T-helper 17 cell (primary cell): ENCODE measurements around the gene AKAP8. TPM values are rescaled to one million over a fixed set of nuclear protein-coding genes. Genes with fewer than 3 reads are reported as not detected.
A peak's percentile ranks its signal among the peaks of the same experiment; 100 is the strongest.
"Not testable (repeated sequence)": the region's sequence is repeated elsewhere in the genome, so short reads cannot be mapped to it uniquely, and the experiment has no call there.

ENCODE experiments used
- ATAC-seq: fragments of 150-1000 bp; cut with Tn5 transposase; 2 replicates; pipeline ENCODE4 v1.10.0; 2021; ENCODE audit warnings: mild to moderate bottlenecking, moderate library complexity
- DNase-seq, 3 donors: peaks; one replicate each; pipeline versions ENCODE4 v3.0.0 to v3.0.0-alpha.2; 2020 to 2021
- H3K9me3 ChIP-seq: one replicate; pipeline ENCODE4 v1.7.0; 2013; ENCODE audit warnings: low read length, mild to moderate bottlenecking; ENCODE audit not compliant: control insufficient read depth, poor library complexity, severe bottlenecking
- H3K27ac Mint-ChIP-seq: one replicate; pipeline ENCODE4 v1.8.0; 2022; ENCODE audit warnings: mild to moderate bottlenecking, moderate library complexity, mixed read lengths
- H3K27me3 Mint-ChIP-seq: one replicate; pipeline ENCODE4 v1.8.0; 2022; ENCODE audit warnings: mixed read lengths
- H3K36me3 Mint-ChIP-seq: one replicate; pipeline ENCODE4 v1.8.0; 2022; ENCODE audit warnings: low read depth, mixed read lengths
- H3K4me1 Mint-ChIP-seq: one replicate; pipeline ENCODE4 v1.8.0; 2022; ENCODE audit warnings: mild to moderate bottlenecking, mixed read lengths
- H3K4me3 Mint-ChIP-seq: one replicate; pipeline ENCODE4 v1.8.0; 2022; ENCODE audit warnings: mild to moderate bottlenecking, moderate library complexity, mixed read lengths
- total RNA-seq, 4 donors: library from RNA in 2 of 4; stranded (reverse) in 2 of 4; gene quantifications; one replicate each; pipeline ENCODE4 v1.2.3 and lab custom pipeline; 2022 to 2026

Gene AKAP8
- total RNA-seq, 2 donors from 2014 or later = 87.6 to 90.2 TPM

DNA sequence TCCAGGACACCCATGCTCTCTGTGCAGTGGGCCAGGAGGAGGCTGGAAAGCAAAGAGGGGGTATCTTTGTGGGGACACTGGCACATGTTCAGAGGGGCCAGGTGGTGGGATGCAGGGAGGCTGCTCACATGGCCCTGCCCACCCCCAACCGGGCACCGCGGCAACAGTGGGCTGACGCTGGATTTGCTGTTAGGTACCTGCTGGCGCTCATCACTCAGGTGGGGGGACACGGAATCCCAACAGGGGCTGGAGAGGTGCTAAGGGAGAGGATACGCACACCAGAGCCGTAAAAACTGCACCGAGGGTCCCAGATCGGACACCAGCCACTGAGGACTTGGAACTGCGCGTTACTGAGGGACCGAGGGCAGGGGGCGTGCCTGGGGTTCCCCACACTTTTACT lies 20.0 kb upstream of the AKAP8 start:
- peaks cover 6% of the 10 kb centered on the region for H3K36me3 Mint-ChIP-seq
- no peak overlapping the region for H3K4me3 Mint-ChIP-seq
- H3K27me3 Mint-ChIP-seq = no peaks in the 10 kb centered on the region
- DNase-seq (no peak), ATAC-seq (no peak)
- peak overlapping the region; percentile 9 for H3K27ac Mint-ChIP-seq
- no peaks in the 10 kb centered on the region for H3K9me3 ChIP-seq
- H3K4me1 Mint-ChIP-seq = peaks cover 16% of the 10 kb centered on the region

DNA sequence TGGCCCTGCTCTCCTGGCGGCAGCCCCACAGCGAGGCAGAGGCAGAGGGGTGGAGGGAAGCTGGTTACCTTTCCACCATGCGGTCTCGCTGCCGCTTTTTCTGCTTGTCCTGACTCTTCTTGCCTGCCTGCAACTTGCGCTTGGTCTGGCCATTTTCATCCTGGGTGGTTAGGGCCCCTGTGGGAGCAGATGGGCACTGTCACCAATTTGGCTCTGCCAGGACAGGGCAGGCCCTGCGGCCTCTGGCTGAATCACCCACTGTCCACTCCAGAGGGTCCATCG lies 19.6 kb upstream of the AKAP8 start:
- Mint-ChIP-seq H3K4me3 (no peak overlapping the region), H3K27ac (no peak overlapping the region), H3K27me3 (no peaks in the 10 kb centered on the region), H3K36me3 (peaks cover 5% of the 10 kb centered on the region), H3K4me1 (peaks cover 13% of the 10 kb centered on the region)
- ATAC-seq (no peak), DNase-seq (no peak)
- no peaks in the 10 kb centered on the region for H3K9me3 ChIP-seq

DNA sequence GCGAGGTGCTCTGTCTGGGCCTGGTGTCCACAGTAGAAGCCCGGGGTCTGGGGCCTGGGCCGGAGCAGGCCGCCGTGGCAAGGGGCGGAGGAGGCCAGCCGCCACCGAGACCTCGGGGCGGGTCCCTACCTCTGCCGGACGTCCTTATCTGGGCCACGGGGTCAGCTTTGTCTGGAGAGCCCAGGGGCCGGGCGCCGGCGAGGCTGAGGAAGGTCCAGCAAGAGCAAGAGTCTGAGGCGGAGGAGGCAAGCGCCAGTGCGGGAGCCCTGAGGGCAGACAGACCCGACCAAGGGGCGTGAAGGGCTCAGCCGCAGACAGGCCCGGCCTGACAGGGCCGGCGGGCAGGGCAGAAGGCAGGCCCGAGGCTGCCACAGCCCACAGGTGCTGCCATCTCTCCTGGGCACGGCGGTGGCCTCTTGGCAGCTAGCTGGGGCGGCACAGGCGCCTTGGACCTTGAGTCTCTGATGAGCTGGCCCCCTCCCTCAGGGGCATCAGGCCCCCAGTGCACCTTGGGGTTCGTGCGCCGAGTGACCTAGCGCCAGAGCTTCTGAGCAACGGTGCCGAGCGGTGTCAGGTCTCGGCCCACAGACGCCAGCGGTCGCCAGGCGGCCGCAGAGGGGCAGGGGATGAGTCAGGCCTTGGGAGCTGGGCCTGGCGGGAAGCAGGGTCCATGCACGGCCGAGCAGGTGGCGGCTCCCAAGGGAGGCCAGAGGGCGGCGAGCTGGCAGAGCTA lies 19.1 kb upstream of the AKAP8 start:
- Mint-ChIP-seq H3K4me3 (no peak overlapping the region), H3K36me3 (peaks cover 8% of the 10 kb centered on the region), H3K27ac (no peak overlapping the region), H3K4me1 (peaks cover 14% of the 10 kb centered on the region), H3K27me3 (no peaks in the 10 kb centered on the region)
- no peaks in the 10 kb centered on the region for H3K9me3 ChIP-seq
- no peak for DNase-seq
- no peak for ATAC-seq

DNA sequence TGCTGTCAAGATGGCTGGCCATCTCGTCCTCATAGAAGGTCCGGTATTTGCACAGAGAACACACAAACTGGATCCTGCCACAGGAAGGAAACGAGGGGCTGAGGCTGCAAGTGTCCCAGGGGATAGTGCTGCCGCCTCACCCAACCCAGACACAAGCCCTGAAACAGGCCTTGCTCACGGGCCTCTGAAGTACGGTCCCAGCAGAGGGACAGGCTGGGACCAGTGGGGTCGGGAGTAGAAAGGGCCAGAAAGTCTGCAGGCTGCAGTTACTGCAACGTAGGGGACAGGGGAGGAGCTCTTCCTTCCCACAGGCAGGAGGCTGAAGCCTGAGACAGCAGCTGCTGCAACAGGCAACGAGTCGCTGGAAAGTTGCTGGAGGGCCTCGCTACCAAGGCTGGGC lies 18.2 kb upstream of the AKAP8 start:
- H3K27me3 Mint-ChIP-seq = no peaks in the 10 kb centered on the region
- H3K4me1 Mint-ChIP-seq = peaks cover 14% of the 10 kb centered on the region
- H3K27ac Mint-ChIP-seq = no peak overlapping the region
- no peak overlapping the region for H3K4me3 Mint-ChIP-seq
- H3K9me3 ChIP-seq = no peaks in the 10 kb centered on the region
- ATAC-seq (no peak), DNase-seq (no peak)
- H3K36me3 Mint-ChIP-seq = peaks cover 8% of the 10 kb centered on the region

DNA sequence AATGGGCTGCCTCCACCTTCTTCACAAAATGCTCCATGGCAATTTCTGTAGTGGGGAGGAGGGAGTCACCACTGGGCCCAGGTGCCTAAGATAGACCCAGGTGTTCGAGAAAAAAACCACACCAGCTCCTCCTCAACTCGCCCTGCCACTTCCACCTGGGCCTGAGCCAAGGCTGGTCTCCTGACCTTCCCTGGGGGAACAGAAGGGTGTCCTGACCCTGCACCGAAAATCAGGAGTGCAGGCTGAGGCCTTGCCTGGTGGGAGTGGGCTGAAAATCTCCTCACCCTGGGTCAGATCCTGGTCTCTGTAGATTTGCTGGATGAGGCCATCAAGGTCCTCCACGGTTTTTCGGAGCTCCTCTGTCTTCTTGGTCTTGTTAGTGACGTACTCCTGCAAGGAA lies 17.6 kb upstream of the AKAP8 start:
- H3K4me3 Mint-ChIP-seq = peak overlapping the region; percentile 36
- no peak overlapping the region for H3K27ac Mint-ChIP-seq
- H3K27me3 Mint-ChIP-seq = no peaks in the 10 kb centered on the region
- peaks cover 14% of the 10 kb centered on the region for H3K4me1 Mint-ChIP-seq
- no peak for ATAC-seq
- peaks cover 8% of the 10 kb centered on the region for H3K36me3 Mint-ChIP-seq
- H3K9me3 ChIP-seq = no peaks in the 10 kb centered on the region
- no peak for DNase-seq

DNA sequence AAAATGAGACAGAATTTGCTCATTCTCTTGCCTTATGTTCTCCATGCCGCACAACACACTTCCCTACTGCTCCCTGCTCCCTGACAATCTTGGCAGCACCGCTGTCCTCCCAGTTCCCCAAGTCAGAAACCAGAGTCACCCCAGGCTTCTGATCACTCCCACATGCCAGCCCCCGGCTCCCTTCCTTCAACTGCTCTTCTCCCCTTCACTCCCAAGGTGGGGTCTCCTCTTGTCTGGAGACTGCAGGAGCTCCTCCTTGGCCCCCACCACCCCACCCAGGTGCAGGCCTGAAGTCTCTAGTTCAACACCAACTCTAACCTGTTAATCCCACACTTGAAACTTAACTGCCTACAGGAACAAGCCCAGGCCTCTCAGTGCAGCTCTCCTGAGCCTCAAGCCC lies 16.8 kb upstream of the AKAP8 start:
- H3K4me1 Mint-ChIP-seq = peaks cover 14% of the 10 kb centered on the region
- no peaks in the 10 kb centered on the region for H3K27me3 Mint-ChIP-seq
- H3K36me3 Mint-ChIP-seq = peaks cover 8% of the 10 kb centered on the region
- no peak overlapping the region for H3K4me3 Mint-ChIP-seq
- DNase-seq = no peak
- no peak for ATAC-seq
- no peaks in the 10 kb centered on the region for H3K9me3 ChIP-seq
- no peak overlapping the region for H3K27ac Mint-ChIP-seq

DNA sequence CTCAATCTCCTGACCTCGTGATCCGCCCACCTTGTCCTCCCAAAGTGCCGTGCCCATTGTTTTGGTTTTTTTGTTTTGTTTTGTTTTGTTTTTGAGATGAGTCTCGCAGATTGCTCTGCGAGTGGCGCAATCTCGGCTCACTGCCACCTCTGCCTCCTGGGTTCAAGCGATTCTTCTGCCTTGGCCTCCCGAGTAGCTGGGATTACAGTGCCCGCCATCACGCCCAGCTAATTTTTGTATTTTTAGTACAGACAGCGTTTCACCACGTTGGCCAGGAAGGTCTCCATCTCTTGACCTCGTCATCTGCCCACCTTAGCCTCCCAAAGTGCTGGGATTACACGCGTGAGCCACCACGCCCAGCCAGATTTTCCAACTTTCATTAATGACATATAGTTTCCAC lies 15.7 kb upstream of the AKAP8 start:
- H3K36me3 Mint-ChIP-seq, ATAC-seq, H3K27me3 Mint-ChIP-seq, H3K4me3 Mint-ChIP-seq, DNase-seq, H3K9me3 ChIP-seq: not testable (repeated sequence)
- H3K4me1 Mint-ChIP-seq = peaks cover 19% of the 10 kb centered on the region
- peak overlapping the region; percentile 72 for H3K27ac Mint-ChIP-seq

DNA sequence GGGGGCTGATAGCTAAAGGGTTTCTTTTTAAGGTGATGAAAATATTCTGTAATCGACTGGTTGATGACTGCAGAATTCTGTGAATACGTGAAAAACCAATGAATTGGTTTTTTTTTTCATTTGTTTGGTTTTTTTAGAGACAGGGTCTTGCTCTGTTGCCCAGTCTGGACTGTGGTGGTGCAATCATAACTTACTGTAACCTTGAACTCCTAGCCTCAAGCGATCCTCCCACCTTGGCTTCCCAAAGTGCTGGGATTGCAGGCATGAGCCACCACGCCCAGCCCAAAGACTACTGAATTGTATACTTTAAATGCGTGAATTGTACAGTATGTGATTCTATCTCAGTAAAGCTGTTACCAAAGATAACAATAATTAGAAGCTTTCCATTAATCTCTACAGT lies 14.8 kb upstream of the AKAP8 start:
- Mint-ChIP-seq H3K4me3 (no peak overlapping the region), H3K4me1 (peaks cover 19% of the 10 kb centered on the region), H3K27me3 (no peaks in the 10 kb centered on the region), H3K36me3 (peaks cover 8% of the 10 kb centered on the region), H3K27ac (no peak overlapping the region)
- no peak for ATAC-seq
- no peaks in the 10 kb centered on the region for H3K9me3 ChIP-seq
- DNase-seq = no peak

DNA sequence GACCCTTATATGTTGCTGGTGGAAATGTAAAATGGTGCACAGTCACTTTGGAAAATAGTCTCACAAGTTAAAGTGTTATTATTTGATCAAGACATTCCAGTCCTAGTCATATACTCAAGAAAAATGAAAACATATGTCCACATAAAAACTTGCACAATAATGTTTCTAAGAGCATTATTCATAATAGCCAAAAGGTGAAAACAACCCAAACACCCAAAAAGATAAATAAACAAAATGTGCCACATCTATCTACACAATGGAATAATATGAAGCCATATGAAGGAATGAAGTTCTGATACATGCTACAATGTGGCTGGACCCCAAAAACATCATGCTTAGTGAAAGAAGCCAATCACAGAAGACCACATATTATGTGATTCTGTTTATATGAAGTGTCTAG lies 14.4 kb upstream of the AKAP8 start:
- no peak overlapping the region for H3K4me3 Mint-ChIP-seq
- no peaks in the 10 kb centered on the region for H3K9me3 ChIP-seq
- no peak overlapping the region for H3K27ac Mint-ChIP-seq
- H3K36me3 Mint-ChIP-seq = peaks cover 10% of the 10 kb centered on the region
- H3K4me1 Mint-ChIP-seq = peaks cover 22% of the 10 kb centered on the region
- H3K27me3 Mint-ChIP-seq = no peaks in the 10 kb centered on the region
- DNase-seq (no peak), ATAC-seq (no peak)

DNA sequence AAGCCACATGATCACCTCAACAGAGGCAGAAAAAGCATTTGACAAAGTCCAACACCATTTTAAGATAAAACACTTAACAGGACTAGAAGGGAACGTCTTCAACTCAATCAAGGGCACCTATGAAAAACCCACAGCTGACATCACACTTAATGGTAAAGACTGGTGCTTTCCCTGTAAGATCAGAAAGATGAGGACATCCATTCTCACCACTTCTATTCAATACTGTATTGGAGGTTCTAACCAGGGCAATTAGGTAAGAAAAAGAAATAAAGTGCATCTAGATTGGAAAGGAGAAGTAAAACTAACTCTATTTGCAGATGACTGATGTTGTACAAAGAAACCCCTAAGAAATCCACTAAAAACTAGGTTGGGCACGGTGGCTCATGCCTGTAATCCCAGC lies 11.2 kb upstream of the AKAP8 start:
- Mint-ChIP-seq H3K4me3 (no peak overlapping the region), H3K4me1 (peaks cover 14% of the 10 kb centered on the region), H3K27ac (no peak overlapping the region), H3K27me3 (no peaks in the 10 kb centered on the region), H3K36me3 (peaks cover 5% of the 10 kb centered on the region)
- no peaks in the 10 kb centered on the region for H3K9me3 ChIP-seq
- DNase-seq (no peak), ATAC-seq (no peak)

DNA sequence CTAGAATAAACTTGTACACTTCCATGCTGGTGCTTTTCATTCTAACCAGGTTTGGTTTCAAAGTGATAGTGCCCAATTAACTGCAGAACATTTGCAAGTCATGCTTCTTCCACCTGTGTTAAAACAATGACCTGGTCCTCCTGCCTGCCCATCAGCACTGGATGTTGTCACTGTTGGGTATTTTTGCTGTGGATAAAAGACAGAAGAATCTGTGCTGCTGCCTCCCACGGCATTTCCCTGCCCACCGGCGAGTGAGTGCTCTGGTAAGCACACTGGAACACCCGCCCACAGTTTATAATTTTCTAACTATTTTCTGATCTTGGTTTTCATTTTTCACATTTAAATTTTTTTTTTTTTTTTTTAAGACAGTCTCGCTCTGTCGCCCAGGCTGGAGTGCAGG lies 2.3 kb upstream of the AKAP8 start:
- H3K27ac Mint-ChIP-seq = no peak overlapping the region
- peak overlapping the region; percentile 64 for H3K4me3 Mint-ChIP-seq
- ATAC-seq = no peak

DNA sequence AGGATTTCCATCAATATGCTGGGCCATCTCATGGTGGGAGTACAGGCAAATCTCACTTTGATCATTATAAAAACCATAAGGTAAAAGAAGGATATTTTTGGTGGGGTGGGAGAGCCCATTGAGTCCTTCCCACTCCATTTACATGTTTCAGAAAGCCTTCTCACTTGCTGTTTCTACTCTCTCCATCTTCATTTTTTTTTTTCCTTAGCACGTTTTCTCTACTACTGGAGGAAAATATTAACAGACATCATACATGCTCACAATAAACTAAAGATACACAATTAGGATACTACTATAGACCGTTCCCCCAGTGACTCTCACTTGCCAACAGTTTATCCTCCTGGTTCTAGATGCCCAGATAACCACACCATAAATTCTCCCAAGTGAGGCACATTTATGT lies 1.8 kb upstream of the AKAP8 start:
- no peaks in the 10 kb centered on the region for H3K9me3 ChIP-seq
- Mint-ChIP-seq H3K27me3 (no peaks in the 10 kb centered on the region), H3K4me3 (peak overlapping the region; percentile 64), H3K4me1 (peaks cover 26% of the 10 kb centered on the region), H3K36me3 (peaks cover 6% of the 10 kb centered on the region), H3K27ac (no peak overlapping the region)
- ATAC-seq (no peak), DNase-seq (no peak)

More for the DNA sequence above, 2.3 kb upstream of the AKAP8 start:
- no peaks in the 10 kb centered on the region for H3K9me3 ChIP-seq
- Mint-ChIP-seq H3K36me3 (peaks cover 6% of the 10 kb centered on the region), H3K27me3 (no peaks in the 10 kb centered on the region), H3K4me1 (peaks cover 22% of the 10 kb centered on the region)
- DNase-seq = no peak

DNA sequence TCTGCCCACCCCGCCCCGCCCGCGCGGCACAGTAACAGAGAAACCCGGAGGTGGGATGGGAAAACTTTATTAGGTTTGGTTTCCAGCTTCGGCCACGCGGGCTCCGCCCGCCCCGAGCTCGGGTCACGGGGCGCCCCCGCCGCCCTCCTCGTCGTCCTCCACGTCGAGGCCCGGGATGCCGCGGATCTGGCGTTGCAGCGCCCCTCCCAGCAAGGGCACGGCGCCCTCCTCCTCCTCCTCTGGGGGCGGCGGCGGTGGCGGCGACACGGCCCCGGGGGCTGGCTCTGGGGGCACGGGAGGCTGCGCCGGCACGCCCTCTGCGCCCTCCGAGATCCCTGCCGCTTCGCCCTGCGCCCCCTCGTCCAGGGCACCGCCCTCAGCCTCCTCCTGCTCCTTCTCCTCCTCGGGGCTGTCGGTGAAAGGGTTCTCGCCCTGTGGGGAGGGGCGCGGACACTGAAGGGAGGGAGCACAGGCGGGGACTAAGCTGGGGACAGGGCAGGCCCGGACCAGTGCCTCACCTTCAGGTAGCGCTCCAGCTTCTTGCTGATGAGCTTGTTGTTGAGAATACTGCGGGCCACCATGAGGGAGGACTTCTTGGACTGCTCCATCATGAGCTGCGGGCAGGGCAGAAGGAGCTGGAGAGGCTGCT lies 536 bp upstream of the AKAP8 start:
- ATAC-seq = peak; percentile 39
- Mint-ChIP-seq H3K27ac (peak overlapping the region; percentile 93), H3K36me3 (peaks cover 6% of the 10 kb centered on the region), H3K27me3 (no peaks in the 10 kb centered on the region), H3K4me3 (peak overlapping the region; percentile 97), H3K4me1 (peaks cover 26% of the 10 kb centered on the region)
- no peak for DNase-seq
- H3K9me3 ChIP-seq = no peaks in the 10 kb centered on the region

DNA sequence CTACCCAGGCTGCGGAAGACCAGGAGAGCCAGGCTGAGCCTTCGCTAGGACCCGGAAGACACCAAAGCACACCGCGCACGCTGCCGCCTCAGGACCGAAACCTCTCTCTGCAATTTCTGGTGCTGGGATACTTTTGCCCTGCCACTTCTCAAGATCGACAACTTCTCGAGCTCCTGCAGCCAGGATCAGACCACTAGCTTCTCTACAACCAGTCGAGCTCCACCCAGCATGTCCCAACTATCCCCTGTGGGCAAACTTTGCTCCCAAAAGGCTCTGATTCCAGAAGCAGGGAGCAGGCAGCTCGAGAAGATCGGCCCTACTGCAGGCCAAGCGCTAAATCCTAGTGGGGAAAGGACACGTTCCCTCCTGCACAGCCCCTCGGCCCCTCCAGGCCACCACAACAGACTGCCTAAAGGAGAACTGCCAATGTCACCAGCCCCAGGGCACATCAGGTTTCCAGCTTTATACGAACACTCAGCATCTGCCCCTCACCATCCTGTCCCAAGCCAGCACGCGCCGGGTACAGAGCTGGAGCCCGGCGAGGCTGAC lies 979 bp downstream of the AKAP8 start:
- H3K9me3 ChIP-seq = no peaks in the 10 kb centered on the region
- Mint-ChIP-seq H3K4me1 (peaks cover 32% of the 10 kb centered on the region), H3K36me3 (peaks cover 6% of the 10 kb centered on the region), H3K27me3 (no peaks in the 10 kb centered on the region), H3K4me3 (peak overlapping the region; percentile 97), H3K27ac (peak overlapping the region; percentile 92)
- DNase-seq (peak in 1 of 3 donors; percentile 26), ATAC-seq (no peak)
